Erythroblast (primary cell): ENCODE measurements around the gene UBXN1.
"Not testable (repeated sequence)": the region's sequence is repeated elsewhere in the genome, so short reads cannot be mapped to it uniquely, and the experiment has no call there.

Source experiments
- DNase-seq, 2 experiments: peaks; one replicate each; lab custom pipeline; 2025; lab: John Stamatoyannopoulos, UW
- GATA1 ChIP-seq: IDR thresholded peaks from 2 replicates; pipeline ENCODE4 v1.6.1; 2011; ENCODE audit warnings: low read depth, mild to moderate bottlenecking, control low read depth, low read length, moderate library complexity
- POLR2A ChIP-seq: IDR thresholded peaks from 2 replicates; pipeline ENCODE4 v1.6.1; 2011; ENCODE audit warnings: mild to moderate bottlenecking, low read length

The UBXN1 gene

GRCh38 chr11:62702246-62702645 lies 23.4 kb upstream of the UBXN1 start:
- TF ChIP-seq POLR2A (no peak), GATA1 (no peak)
- DNase-seq: no peak

GRCh38 chr11:62694455-62695167 lies 15.7 kb upstream of the UBXN1 start:
- DNase-seq: peak; percentile 85 to 93
- no peak for TF ChIP-seq POLR2A
- no peak for TF ChIP-seq GATA1

DNA sequence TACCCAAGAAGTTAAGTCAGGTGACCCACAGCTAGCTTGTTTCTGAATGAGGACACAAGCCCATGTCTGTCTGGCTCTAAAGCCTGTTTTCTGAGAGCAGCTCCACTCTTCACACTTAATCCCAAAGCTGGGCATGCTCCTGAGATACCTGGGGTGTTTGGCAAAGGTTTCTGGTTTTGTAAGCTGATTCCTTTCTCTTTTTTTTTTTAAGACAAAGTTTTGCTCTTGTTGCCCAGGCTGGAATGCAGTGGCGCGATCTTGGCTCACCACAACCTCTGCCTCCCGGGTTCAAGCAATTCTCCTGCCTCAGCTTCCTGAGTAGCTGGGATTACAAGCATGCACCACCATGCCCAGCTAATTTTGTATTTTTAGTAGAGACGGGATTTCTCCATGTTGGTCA lies 14.8 kb upstream of the UBXN1 start:
- not testable (repeated sequence) for DNase-seq

DNA sequence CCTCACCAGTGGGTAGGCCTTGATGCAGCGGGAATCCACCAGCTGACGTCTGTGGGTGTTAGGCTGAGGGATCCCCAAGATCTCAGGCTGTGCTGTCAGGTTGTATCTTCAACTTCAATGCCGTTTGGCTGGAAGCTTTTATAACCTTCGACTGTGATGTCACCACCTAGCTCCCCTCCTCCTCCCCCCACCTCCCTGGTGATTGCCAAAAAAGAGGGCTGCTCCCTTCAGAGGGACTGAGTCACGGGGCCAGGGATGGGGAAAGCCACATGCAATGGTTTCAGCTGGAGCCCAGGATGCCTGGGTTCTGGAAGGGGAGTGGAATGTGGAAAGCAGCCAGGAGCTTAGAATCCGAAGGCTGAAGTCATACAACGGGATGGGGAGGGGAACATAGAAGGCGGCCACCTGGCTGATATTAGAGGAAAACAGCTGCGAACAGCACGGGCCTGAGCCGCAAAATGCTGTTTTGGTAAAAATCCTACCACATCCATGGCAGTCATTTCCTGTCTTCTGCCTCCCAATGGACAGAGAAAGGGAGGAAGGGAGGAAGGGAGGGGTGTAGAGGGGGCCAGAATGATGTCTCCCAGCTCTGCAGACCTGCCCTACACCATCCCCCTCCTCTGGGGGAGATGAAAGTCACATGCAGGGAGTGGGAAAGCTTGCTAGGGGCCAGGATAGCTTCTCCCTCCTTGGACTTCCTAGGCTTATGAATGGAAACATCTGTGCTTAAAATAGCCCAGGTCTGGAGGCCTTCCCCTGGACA lies 10.7 kb upstream of the UBXN1 start, which contains the start of gene LRRN4CL:
Gene LRRN4CL (minus strand): TSS at position 110 of the 763 bp plus-strand sequence. CDS start 1,022 bp downstream, outside the sequence.
- TF ChIP-seq GATA1 (no peak), POLR2A (no peak)
- DNase-seq: peak in 1 of 2 experiments; percentile 52

DNA sequence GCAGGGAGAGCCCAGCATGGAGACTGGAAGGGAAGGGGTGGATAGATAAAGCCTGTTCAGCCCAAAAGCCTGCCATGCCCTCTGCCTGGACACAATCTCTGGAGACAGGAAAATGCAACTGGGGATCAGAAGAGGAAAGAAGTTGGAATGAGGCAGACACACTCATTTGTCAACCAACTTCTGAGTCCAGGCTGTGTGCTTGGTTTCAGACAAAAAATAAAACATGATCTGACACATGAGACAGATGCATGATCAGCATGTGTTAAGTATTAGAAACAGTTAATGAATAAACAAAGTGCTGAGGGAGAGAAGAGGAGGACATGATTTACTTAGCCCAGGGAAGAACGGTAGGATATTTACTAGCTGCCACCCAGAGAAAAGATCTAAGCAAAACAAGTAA lies 9.6 kb upstream of the UBXN1 start:
- no peak for DNase-seq
- TF ChIP-seq POLR2A (no peak), GATA1 (no peak)

- TF ChIP-seq POLR2A: no peak
- TF ChIP-seq GATA1: no peak
- no peak for DNase-seq
Observed at GRCh38 chr11:62687508-62688396, 8.9 kb upstream of the UBXN1 start.

- TF ChIP-seq POLR2A: no peak
- no peak for TF ChIP-seq GATA1
- DNase-seq: no peak
Observed at GRCh38 chr11:62682518-62682917, 3.6 kb upstream of the UBXN1 start.

DNA sequence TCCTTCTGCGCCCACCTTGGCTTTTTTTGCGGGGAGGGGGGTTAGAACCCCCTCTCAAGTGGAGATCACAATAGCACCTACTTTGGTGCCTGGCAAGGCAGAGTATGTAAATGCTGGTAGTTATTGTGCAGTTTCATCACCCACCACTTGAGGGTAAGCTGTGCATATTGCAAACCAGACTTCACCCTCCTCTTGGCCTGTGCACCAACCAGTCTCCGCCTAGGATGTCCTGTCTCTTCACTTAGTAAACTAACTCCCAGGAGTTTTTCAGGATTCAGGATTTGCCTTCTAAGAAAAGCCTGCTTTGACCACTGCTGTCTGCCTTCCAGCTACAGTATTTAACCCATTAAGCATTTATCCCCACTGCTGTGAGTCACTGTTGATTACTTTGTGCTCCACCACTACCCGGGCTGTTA lies 2.0 kb upstream of the UBXN1 start:
- peak; percentile 68 to 74 for DNase-seq
- TF ChIP-seq POLR2A (no peak), GATA1 (no peak)

- TF ChIP-seq GATA1: no peak
- TF ChIP-seq POLR2A: no peak
- DNase-seq: no peak
Observed at GRCh38 chr11:62678433-62678769, 472 bp downstream of the UBXN1 start.

DNA sequence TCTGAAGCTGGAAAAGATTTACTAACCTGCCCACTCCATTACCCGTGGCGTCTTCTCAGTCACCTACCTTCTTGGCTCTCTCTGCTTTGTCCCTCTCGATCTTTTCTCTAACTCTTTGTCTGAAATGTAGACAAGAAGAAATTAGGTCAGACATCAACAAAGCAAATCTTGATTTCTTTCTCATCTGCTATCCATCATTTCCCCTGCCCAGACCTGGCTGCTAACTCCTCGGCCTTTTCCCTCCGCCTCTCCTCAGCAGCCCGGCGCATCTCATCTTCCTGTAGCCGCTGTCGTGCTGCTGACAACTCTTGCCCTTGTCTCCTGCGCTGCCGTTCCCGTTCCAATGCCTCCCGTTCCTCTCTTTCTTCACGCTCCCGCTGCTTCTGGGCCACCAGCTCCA lies 1.2 kb downstream of the UBXN1 start:
- no peak for TF ChIP-seq POLR2A
- no peak for TF ChIP-seq GATA1
- DNase-seq: no peak

GRCh38 chr11:62677156-62677555 lies 1.7 kb downstream of the UBXN1 start:
- no peak for DNase-seq
- TF ChIP-seq POLR2A (no peak), GATA1 (no peak)

GRCh38 chr11:62676698-62677097 lies 2.2 kb downstream of the UBXN1 start:
- no peak for DNase-seq
- TF ChIP-seq GATA1 (no peak), POLR2A (no peak)

- not testable (repeated sequence) for DNase-seq
Observed at GRCh38 chr11:62675415-62675814, 3.5 kb downstream of the UBXN1 start.

DNA sequence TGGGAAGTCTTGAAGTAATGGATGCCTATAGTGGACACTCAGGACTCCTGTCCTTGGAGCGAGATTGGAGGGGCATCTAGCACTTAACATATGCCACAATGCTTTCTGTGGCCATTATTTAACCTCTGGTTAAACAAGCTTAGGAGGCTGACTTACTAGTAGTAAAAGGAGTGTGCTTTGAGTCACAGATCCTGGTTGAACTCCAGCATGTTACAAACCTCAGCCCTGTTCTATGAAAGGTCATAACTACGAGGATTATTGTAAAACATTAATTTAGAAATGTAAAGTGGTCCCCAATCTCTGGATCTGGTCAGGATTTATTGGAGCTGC lies 5.7 kb downstream of the UBXN1 start:
- TF ChIP-seq POLR2A: no peak
- no peak for TF ChIP-seq GATA1
- DNase-seq: no peak
